GM10248 (cell line): ENCODE measurements around the gene PKD1.

Experiments used
- CTCF ChIA-PET: fragments of 300-600 bp; sonication (Branson Sonifier 250); formaldehyde crosslinking; extraction: SDS; loops from one replicate; lab custom pipeline; 2021; ENCODE audit warnings: antibody characterized with exemption; lab: Yijun Ruan, JAX
- POLR2A ChIA-PET: fragments of 350-650 bp; sonication (Branson Sonifier 250); formaldehyde crosslinking; extraction: SDS; loops from one replicate; lab custom pipeline; 2020; ENCODE audit warnings: antibody characterized with exemption; lab: Yijun Ruan, JAX
- DNase-seq: peaks from one replicate; pipeline ENCODE4 v3.0.0; 2012; ENCODE audit errors: extremely low spot score
- CTCF ChIP-seq: IDR thresholded peaks from 2 replicates; pipeline ENCODE4 v1.5.1; 2012; ENCODE audit warnings: mild to moderate bottlenecking, low read depth; ENCODE audit errors: extremely low read depth, missing control alignments, control extremely low read depth

PKD1 gene

GRCh38 chr16:2045965-2046892 is 89.5 kb downstream of the PKD1 start:
- no peak for TF ChIP-seq CTCF
- ChIA-PET POLR2A (interaction anchor here (0.7 kb wide), 1 partner anchor 109 kb away, joined by 3 read pairs; the partner anchor contains the start of gene TRAF7), CTCF (interaction anchor here (1.3 to 3.3 kb wide), 2 partner anchors 21 to 23 kb away, joined by 3 to 23 read pairs; no protein-coding TSS in a partner anchor)
- no peak for DNase-seq

- no peak for TF ChIP-seq CTCF
- POLR2A ChIA-PET: no interaction called here
- CTCF ChIA-PET: interaction anchor here (1.0 to 1.7 kb wide), 5 partner anchors 17 to 96 kb away, joined by 3 to 5 read pairs (median 5); no protein-coding TSS in a partner anchor
These were observed 91.2 kb downstream of the PKD1 start for GRCh38 chr16:2044541-2044940.

GRCh38 chr16:2043667-2044451 is 91.8 kb downstream of the PKD1 start:
- ChIA-PET POLR2A (interaction anchor here (1.2 kb wide), 1 partner anchor 112 kb away, joined by 5 read pairs; the partner anchor contains the start of gene TRAF7), CTCF (interaction anchor here (1.0 to 1.7 kb wide), 5 partner anchors 16 to 97 kb away, joined by 3 to 5 read pairs (median 5); no protein-coding TSS in a partner anchor)
- DNase-seq: no peak
- TF ChIP-seq CTCF: no peak

More at GRCh38 chr16:2044541-2044940, 91.2 kb downstream of the PKD1 start:
- no peak for DNase-seq

- CTCF ChIA-PET: interaction anchor here (1.4 to 1.7 kb wide), 2 partner anchors 15 to 97 kb away, joined by 5 read pairs; no protein-coding TSS in a partner anchor
- TF ChIP-seq CTCF: no peak
- POLR2A ChIA-PET: interaction anchor here (1.2 kb wide), 1 partner anchor 112 kb away, joined by 5 read pairs; the partner anchor contains the start of gene TRAF7
- DNase-seq: no peak
These were observed 92.6 kb downstream of the PKD1 start for GRCh38 chr16:2042986-2043666.

- TF ChIP-seq CTCF: no peak
- CTCF ChIA-PET: interaction anchor here (1.3 kb wide), 1 partner anchor 38 kb away, joined by 3 read pairs; no protein-coding TSS in a partner anchor
- DNase-seq: no peak
- POLR2A ChIA-PET: no interaction called here
These were observed 93.3 kb downstream of the PKD1 start for GRCh38 chr16:2042171-2042985.
